Thyroid gland (tissue), 4 donors: ENCODE data around the gene PEBP1.

Source experiments
- POLR2A ChIP-seq, 2 donors: fragments of 450-650 bp; IDR thresholded peaks; one replicate each; pipeline ENCODE4 v1.6.1; 2017; ENCODE audit warnings: antibody characterized with exemption in 2 of 2, mild to moderate bottlenecking in 2 of 2, moderate library complexity in 1 of 2
- TF ChIP-seq, protein P1 (sequence below), 6 experiments: fragments of 200-600 bp in 3 of 6; fragments of 450-650 bp in 3 of 6; sonication (generic) in 3 of 6; IDR thresholded peaks; one replicate each; pipeline ENCODE4 v1.5.1; 2016 to 2019; ENCODE audit warnings: antibody characterized with exemption in 6 of 6, mild to moderate bottlenecking in 2 of 6, inconsistent platforms in 1 of 6, moderate library complexity in 1 of 6

DNA sequence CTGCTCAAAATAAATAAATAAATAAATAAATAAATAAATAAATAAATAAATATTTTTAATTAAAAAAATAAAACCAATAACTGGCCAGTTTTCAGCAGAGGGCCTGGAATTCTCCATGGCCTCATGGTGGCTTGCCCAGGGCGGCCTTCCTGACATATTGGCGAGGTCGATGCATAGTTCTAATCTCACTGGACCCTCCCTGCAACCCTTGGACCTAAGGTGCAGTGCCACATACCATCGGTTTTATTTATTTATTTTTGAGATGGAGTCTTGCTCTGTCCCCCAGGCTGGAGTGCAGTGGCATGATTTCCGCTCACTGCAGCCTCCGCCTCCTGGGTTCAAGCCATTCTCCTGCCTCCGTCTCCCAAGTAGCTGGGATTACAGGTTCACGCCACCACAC is 28.2 kb upstream of the PEBP1 start:
- TF ChIP-seq, protein P1, sequence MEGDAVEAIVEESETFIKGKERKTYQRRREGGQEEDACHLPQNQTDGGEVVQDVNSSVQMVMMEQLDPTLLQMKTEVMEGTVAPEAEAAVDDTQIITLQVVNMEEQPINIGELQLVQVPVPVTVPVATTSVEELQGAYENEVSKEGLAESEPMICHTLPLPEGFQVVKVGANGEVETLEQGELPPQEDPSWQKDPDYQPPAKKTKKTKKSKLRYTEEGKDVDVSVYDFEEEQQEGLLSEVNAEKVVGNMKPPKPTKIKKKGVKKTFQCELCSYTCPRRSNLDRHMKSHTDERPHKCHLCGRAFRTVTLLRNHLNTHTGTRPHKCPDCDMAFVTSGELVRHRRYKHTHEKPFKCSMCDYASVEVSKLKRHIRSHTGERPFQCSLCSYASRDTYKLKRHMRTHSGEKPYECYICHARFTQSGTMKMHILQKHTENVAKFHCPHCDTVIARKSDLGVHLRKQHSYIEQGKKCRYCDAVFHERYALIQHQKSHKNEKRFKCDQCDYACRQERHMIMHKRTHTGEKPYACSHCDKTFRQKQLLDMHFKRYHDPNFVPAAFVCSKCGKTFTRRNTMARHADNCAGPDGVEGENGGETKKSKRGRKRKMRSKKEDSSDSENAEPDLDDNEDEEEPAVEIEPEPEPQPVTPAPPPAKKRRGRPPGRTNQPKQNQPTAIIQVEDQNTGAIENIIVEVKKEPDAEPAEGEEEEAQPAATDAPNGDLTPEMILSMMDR (IDR thresholded peaks at IDR 0.05): no peak
- TF ChIP-seq POLR2A (IDR thresholded peaks at IDR 0.05): no peak
